ENCODE data around the gene BCL11B.

BCL11B gene

DNA sequence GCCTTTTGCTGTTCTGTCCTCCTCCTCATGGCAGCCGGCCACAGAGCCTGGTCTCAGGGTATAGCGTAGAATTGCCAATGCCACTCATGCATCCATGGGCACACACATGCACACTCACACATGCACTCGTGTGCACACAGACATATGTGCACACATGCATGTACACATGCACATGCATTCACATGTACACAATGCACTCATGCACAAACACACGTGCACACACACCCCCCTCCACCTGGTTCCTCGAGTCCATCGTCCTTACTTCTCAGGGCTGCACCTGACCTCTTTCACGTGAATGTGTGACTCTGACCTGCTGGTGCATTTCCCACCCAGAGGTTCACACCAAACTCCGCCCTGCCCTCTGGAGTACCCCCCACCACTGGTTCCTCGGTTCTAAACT, 60.6 kb downstream of the BCL11B start:
- peaks cover 0 to under 1% of the 10 kb centered on the region in 2 donors for H3K9me3 Mint-ChIP-seq
- peaks cover 0 to 10% of the 10 kb centered on the region in 2 donors for H3K27me3 Mint-ChIP-seq
- H3K4me3 Mint-ChIP-seq: no peak overlapping the region
- H3K27ac Mint-ChIP-seq: no peak overlapping the region
- no peaks in the 10 kb centered on the region for H3K36me3 Mint-ChIP-seq
- ATAC-seq (replicated peaks): no peak
- H3K4me1 Mint-ChIP-seq: no peaks in the 10 kb centered on the region
- DNase-seq: no peak

- Mint-ChIP-seq H3K27me3 (peaks cover 0 to 10% of the 10 kb centered on the region in 2 donors), H3K36me3 (no peaks in the 10 kb centered on the region), H3K4me3 (no peak overlapping the region), H3K4me1 (no peaks in the 10 kb centered on the region), H3K27ac (no peak overlapping the region), H3K9me3 (no peaks in the 10 kb centered on the region)
- no peak for ATAC-seq (replicated peaks)
- DNase-seq: no peak
These were observed 61.7 kb downstream of the BCL11B start for GRCh38 chr14:99210333-99210732.

DNA sequence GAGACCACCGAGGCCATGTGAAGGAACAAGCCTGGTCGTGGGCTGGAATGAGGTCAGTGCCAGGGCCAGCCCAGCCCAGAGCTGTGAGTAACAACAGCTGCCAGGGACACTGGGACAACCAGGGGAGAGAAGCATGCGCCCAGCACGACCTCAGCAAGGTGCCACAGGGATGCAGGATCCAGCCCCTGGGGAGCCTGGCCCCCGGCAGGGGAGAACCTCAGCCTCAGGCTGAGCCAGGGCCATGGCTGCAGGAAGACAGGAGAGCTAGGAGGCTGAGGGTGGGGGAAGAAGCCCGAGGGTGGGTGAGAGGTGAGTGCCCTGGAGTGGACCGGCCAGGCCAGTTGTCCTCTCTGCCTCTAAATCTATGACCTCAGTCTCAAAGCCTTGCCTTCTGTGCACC, 62.6 kb downstream of the BCL11B start:
- no peak overlapping the region for H3K27ac Mint-ChIP-seq
- no peaks in the 10 kb centered on the region for H3K9me3 Mint-ChIP-seq
- peaks cover 0 to 10% of the 10 kb centered on the region in 2 donors for H3K27me3 Mint-ChIP-seq
- DNase-seq: no peak
- H3K4me3 Mint-ChIP-seq: no peak overlapping the region
- no peaks in the 10 kb centered on the region for H3K36me3 Mint-ChIP-seq
- H3K4me1 Mint-ChIP-seq: no peaks in the 10 kb centered on the region
- no peak for ATAC-seq (replicated peaks)

- Mint-ChIP-seq H3K36me3 (no peaks in the 10 kb centered on the region), H3K27me3 (peaks cover 0 to 10% of the 10 kb centered on the region in 2 donors), H3K27ac (no peak overlapping the region), H3K9me3 (no peaks in the 10 kb centered on the region), H3K4me1 (no peaks in the 10 kb centered on the region), H3K4me3 (no peak overlapping the region)
- DNase-seq: no peak
- no peak for ATAC-seq (replicated peaks)
These were observed 63.7 kb downstream of the BCL11B start for GRCh38 chr14:99208318-99208717.

DNA sequence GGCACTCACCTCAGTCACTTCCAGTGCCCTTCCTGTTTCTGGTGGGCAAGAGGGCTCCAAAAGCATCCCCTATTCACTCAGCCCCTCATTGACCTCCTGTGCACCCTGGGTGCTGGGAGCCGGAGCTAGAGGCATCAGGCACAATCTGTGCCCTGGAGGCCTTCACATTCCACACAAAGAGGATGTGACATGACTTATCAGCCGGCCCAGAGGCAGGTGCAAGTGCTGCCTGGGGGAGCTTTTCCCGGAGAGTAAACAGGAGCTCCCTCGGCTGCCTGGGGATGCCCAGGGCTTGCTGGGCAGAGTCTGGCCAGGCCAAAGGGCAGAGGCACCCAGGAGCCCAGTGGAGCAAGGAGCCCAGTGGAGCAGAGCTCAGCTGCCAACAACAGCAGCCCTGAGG, 64.5 kb downstream of the BCL11B start:
- no peak overlapping the region for H3K27ac Mint-ChIP-seq

DNA sequence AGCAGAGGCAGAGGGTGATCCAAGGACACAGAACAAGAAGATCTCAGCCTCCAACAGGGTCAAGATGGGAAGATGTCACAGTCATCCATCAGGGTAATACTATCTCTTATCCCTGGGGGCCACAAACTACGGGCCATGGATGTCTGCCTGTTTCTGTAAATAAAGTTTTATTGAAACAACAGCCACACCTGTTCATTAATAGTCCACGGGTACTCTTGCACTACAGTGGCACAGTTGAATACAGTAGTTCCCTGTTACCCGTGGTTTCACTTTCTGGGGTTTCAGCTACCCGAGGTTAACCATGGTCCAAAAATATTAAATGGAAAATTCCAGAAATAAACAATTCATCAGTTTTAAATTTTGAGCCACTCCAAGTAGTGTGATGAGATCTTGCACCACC, 65.9 kb downstream of the BCL11B start:
- Mint-ChIP-seq H3K36me3 (no peaks in the 10 kb centered on the region), H3K4me1 (no peaks in the 10 kb centered on the region), H3K27me3 (peaks cover 5% of the 10 kb centered on the region in 2 donors), H3K27ac (no peak overlapping the region), H3K9me3 (no peaks in the 10 kb centered on the region), H3K4me3 (no peak overlapping the region)
- no peak for DNase-seq
- no peak for ATAC-seq (replicated peaks)

More for the DNA sequence above, 64.5 kb downstream of the BCL11B start:
- DNase-seq: no peak
- Mint-ChIP-seq H3K36me3 (no peaks in the 10 kb centered on the region), H3K4me1 (no peaks in the 10 kb centered on the region), H3K9me3 (no peaks in the 10 kb centered on the region), H3K4me3 (no peak overlapping the region), H3K27me3 (peaks cover 0 to 10% of the 10 kb centered on the region in 2 donors)
- ATAC-seq (replicated peaks): no peak

- Mint-ChIP-seq H3K27me3 (peaks cover 5% of the 10 kb centered on the region in 2 donors), H3K9me3 (no peaks in the 10 kb centered on the region), H3K4me3 (no peak overlapping the region), H3K27ac (no peak overlapping the region), H3K4me1 (no peaks in the 10 kb centered on the region), H3K36me3 (no peaks in the 10 kb centered on the region)
- no peak for ATAC-seq (replicated peaks)
- DNase-seq: no peak
These were observed 66.8 kb downstream of the BCL11B start for GRCh38 chr14:99205086-99205688.

DNA sequence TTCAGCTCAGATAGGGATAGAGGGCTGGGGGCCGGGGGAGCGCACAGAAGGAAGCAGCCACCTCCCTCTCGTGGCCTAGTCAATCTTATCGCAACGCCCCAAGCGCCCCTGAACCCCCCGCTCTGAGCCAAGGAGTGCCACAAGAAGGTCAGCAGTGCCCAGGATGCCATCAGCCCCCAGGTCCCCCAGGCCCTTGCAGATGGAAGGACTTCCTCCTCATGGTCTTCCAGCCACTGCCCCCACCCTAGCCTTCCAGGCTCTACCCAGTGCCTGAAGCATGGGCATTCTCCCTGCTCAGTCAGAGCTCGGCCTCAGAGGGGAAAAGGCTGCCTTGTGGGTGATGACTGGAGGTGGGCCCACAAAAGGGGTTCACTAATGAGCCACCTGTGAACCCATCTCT, 68.2 kb downstream of the BCL11B start:
- Mint-ChIP-seq H3K4me1 (no peaks in the 10 kb centered on the region), H3K27ac (no peak overlapping the region), H3K9me3 (no peaks in the 10 kb centered on the region), H3K27me3 (peaks cover 5 to 7% of the 10 kb centered on the region in 2 donors), H3K36me3 (no peaks in the 10 kb centered on the region), H3K4me3 (no peak overlapping the region)
- DNase-seq (no peak), ATAC-seq (replicated peaks) (no peak)

DNA sequence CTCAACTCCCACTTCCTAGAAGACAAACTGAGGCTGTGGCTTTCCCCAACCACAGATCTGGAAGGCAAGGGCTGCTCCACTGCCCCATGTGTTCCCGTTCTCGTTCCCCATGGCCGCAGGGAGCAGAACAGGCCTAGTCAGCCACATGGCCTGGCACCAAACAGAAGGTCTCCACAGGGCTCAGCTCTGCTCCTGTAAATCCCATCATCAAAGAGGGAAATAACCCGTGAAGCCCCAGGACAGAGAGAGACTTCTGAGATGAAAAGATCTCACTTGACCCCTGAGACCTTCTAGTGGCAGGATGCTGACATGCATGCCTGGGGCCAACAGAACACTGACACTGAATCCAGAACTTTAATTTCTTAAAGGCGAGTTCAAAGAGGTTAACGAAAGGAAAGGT, 68.9 kb downstream of the BCL11B start:
- no peak for DNase-seq
- Mint-ChIP-seq H3K36me3 (no peaks in the 10 kb centered on the region), H3K4me3 (no peak overlapping the region), H3K4me1 (no peaks in the 10 kb centered on the region), H3K27me3 (peaks cover 5 to 12% of the 10 kb centered on the region in 2 donors), H3K27ac (no peak overlapping the region), H3K9me3 (no peaks in the 10 kb centered on the region)
- no peak for ATAC-seq (replicated peaks)

DNA sequence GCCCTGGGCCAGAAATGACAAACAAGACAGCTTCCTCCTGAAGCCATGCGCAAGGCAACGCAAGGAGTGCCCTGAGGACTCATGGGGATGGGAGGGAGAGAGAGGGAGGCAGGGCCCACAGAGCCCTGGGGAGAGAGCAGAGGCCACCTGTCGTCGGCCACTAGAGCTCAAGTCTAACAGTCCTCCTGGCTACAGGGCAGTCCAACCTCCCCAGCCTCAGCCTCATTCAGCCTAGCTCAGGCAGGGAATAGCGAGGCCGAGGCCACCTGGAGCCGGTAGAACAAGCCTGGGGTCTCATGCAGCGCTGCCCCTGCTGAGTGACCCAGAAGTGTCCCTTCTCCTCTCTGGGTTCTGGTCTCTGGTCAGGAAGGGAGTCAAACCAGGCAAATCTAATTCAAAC, 69.5 kb downstream of the BCL11B start:
- Mint-ChIP-seq H3K4me3 (no peak overlapping the region), H3K27me3 (peaks cover under 1 to 12% of the 10 kb centered on the region in 2 donors), H3K4me1 (no peaks in the 10 kb centered on the region), H3K27ac (no peak overlapping the region), H3K9me3 (no peaks in the 10 kb centered on the region), H3K36me3 (no peaks in the 10 kb centered on the region)
- ATAC-seq (replicated peaks): no peak
- no peak for DNase-seq

- Mint-ChIP-seq H3K4me1 (no peaks in the 10 kb centered on the region), H3K27ac (no peak overlapping the region), H3K9me3 (no peaks in the 10 kb centered on the region), H3K36me3 (no peaks in the 10 kb centered on the region), H3K27me3 (peaks cover 0 to 12% of the 10 kb centered on the region in 2 donors), H3K4me3 (no peak overlapping the region)
- DNase-seq (no peak), ATAC-seq (replicated peaks) (no peak)
These were observed 70.5 kb downstream of the BCL11B start for GRCh38 chr14:99201351-99202073.

GRCh38 chr14:99200654-99201005, 71.4 kb downstream of the BCL11B start:
- ATAC-seq (replicated peaks): no peak
- peaks cover 0 to 12% of the 10 kb centered on the region in 2 donors for H3K27me3 Mint-ChIP-seq
- no peak for DNase-seq
- H3K4me1 Mint-ChIP-seq: no peaks in the 10 kb centered on the region
- H3K9me3 Mint-ChIP-seq: no peaks in the 10 kb centered on the region
- H3K36me3 Mint-ChIP-seq: no peaks in the 10 kb centered on the region
- no peak overlapping the region for H3K27ac Mint-ChIP-seq
- no peak overlapping the region for H3K4me3 Mint-ChIP-seq

- Mint-ChIP-seq H3K36me3 (no peaks in the 10 kb centered on the region), H3K27ac (no peak overlapping the region), H3K27me3 (peaks cover 0 to 12% of the 10 kb centered on the region in 2 donors), H3K9me3 (no peaks in the 10 kb centered on the region), H3K4me1 (no peaks in the 10 kb centered on the region), H3K4me3 (no peak overlapping the region)
- DNase-seq (no peak), ATAC-seq (replicated peaks) (no peak)
These were observed 71.9 kb downstream of the BCL11B start for GRCh38 chr14:99199846-99200653.

- H3K36me3 Mint-ChIP-seq: no peaks in the 10 kb centered on the region
These were observed 73.1 kb downstream of the BCL11B start for GRCh38 chr14:99198746-99199502.

More at GRCh38 chr14:99198746-99199502, 73.1 kb downstream of the BCL11B start:
- H3K27ac Mint-ChIP-seq: no peak overlapping the region
- ATAC-seq (replicated peaks) (no peak), DNase-seq (no peak)
- H3K9me3 Mint-ChIP-seq: no peaks in the 10 kb centered on the region
- no peak overlapping the region for H3K4me3 Mint-ChIP-seq
- H3K4me1 Mint-ChIP-seq: no peaks in the 10 kb centered on the region
- H3K27me3 Mint-ChIP-seq: peaks cover 0 to 12% of the 10 kb centered on the region in 2 donors
